H9 (cell line): ENCODE data around the gene GNAI2. TPM values are rescaled to one million over a fixed set of nuclear protein-coding genes. Genes with fewer than 3 reads are reported as not detected.

Experiments used
- DNase-seq: peaks from one replicate; pipeline ENCODE4 v3.0.0-alpha.2; 2017
- H2AFZ ChIP-seq: one replicate; pipeline ENCODE4 v1.6.1; 2013; ENCODE audit warnings: mild to moderate bottlenecking, low read length, control low read depth, moderate library complexity
- H2AK5ac ChIP-seq: 2 replicates; pipeline ENCODE4 v1.6.1; 2013; ENCODE audit warnings: low read length, control low read depth, mixed read lengths; ENCODE audit not compliant: insufficient read length
- H2BK120ac ChIP-seq: one replicate; pipeline ENCODE4 v1.6.1; 2013; ENCODE audit warnings: low read depth, mild to moderate bottlenecking, low read length, control low read depth, inconsistent platforms; ENCODE audit not compliant: poor library complexity, severe bottlenecking
- H2BK12ac ChIP-seq: 2 replicates; pipeline ENCODE4 v1.6.1; 2013; ENCODE audit warnings: low read length, control low read depth, mixed read lengths, low read depth; ENCODE audit not compliant: insufficient read length
- H2BK15ac ChIP-seq: 2 replicates; pipeline ENCODE4 v1.6.1; 2013; ENCODE audit warnings: low read depth, low read length, control low read depth
- H2BK20ac ChIP-seq: one replicate; pipeline ENCODE4 v1.6.1; 2013; ENCODE audit warnings: low read depth, mild to moderate bottlenecking, low read length, control low read depth, inconsistent platforms; ENCODE audit not compliant: poor library complexity, severe bottlenecking
- H2BK5ac ChIP-seq: 2 replicates; pipeline ENCODE4 v1.6.1; 2013; ENCODE audit warnings: low read length, control low read depth, mixed read lengths; ENCODE audit not compliant: insufficient read length
- H3K14ac ChIP-seq: 2 replicates; pipeline ENCODE4 v1.6.1; 2013; ENCODE audit warnings: low read length, control low read depth; ENCODE audit not compliant: insufficient read depth
- H3K18ac ChIP-seq: 2 replicates; pipeline ENCODE4 v1.6.1; 2013; ENCODE audit warnings: low read depth, mild to moderate bottlenecking, mixed read lengths, low read length, control low read depth; ENCODE audit not compliant: insufficient read length
- H3K23ac ChIP-seq: 2 replicates; pipeline ENCODE4 v1.6.1; 2013; ENCODE audit warnings: low read length, control low read depth, mixed read lengths, low read depth; ENCODE audit not compliant: insufficient read length
- H3K23me2 ChIP-seq: 2 replicates; pipeline ENCODE4 v1.6.1; 2013; ENCODE audit warnings: low read depth, mild to moderate bottlenecking, mixed read lengths, low read length, control low read depth; ENCODE audit not compliant: insufficient read length, poor library complexity, severe bottlenecking
- H3K27ac ChIP-seq: 2 replicates; pipeline ENCODE4 v1.5.1; 2013; ENCODE audit warnings: low read length, control low read depth, mixed read lengths, low read depth; ENCODE audit not compliant: insufficient read length
- H3K27me3 ChIP-seq: 2 replicates; pipeline ENCODE4 v1.6.1; 2013; ENCODE audit warnings: low read length, control low read depth, inconsistent platforms; ENCODE audit not compliant: insufficient read depth
- H3K4ac ChIP-seq: 2 replicates; pipeline ENCODE4 v1.6.1; 2013; ENCODE audit warnings: low read depth, mild to moderate bottlenecking, control low read depth, inconsistent platforms, low read length, moderate library complexity
- H3K4me1 ChIP-seq: 2 replicates; pipeline ENCODE4 v1.6.1; 2013; ENCODE audit warnings: low read length, control low read depth, inconsistent platforms; ENCODE audit not compliant: insufficient read depth
- H3K4me2 ChIP-seq: 2 replicates; pipeline ENCODE4 v1.6.1; 2013; ENCODE audit warnings: low read length, control low read depth, mixed read lengths; ENCODE audit not compliant: insufficient read length, insufficient read depth
- H3K56ac ChIP-seq: 2 replicates; pipeline ENCODE4 v1.6.1; 2013; ENCODE audit warnings: low read depth, mild to moderate bottlenecking, mixed read lengths, low read length, control low read depth; ENCODE audit not compliant: insufficient read length
- H3K79me1 ChIP-seq: 2 replicates; pipeline ENCODE4 v1.6.1; 2013; ENCODE audit warnings: low read depth, mild to moderate bottlenecking, moderate library complexity, low read length, control low read depth, inconsistent platforms; ENCODE audit not compliant: insufficient read depth, poor library complexity, severe bottlenecking
- H3K79me2 ChIP-seq: 2 replicates; pipeline ENCODE4 v1.6.1; 2013; ENCODE audit warnings: low read length, control low read depth, inconsistent platforms; ENCODE audit not compliant: insufficient read depth
- H3K9ac ChIP-seq: 2 replicates; pipeline ENCODE4 v1.6.1; 2013; ENCODE audit warnings: low read length, control low read depth, mixed read lengths; ENCODE audit not compliant: insufficient read length; ENCODE audit errors: extremely low read depth
- H3K9me3 ChIP-seq: one replicate; pipeline ENCODE4 v1.6.1; 2013; ENCODE audit warnings: low read depth, low read length, inconsistent platforms; ENCODE audit not compliant: control insufficient read depth
- H3T11ph ChIP-seq: one replicate; pipeline ENCODE4 v1.6.1; 2013; ENCODE audit warnings: mild to moderate bottlenecking, low read length, control low read depth, inconsistent platforms
- H4K20me1 ChIP-seq: one replicate; pipeline ENCODE4 v1.6.1; 2013; ENCODE audit not compliant: control insufficient read depth, insufficient read length, insufficient read depth
- H4K5ac ChIP-seq: 2 replicates; pipeline ENCODE4 v1.6.1; 2013; ENCODE audit warnings: low read depth, mild to moderate bottlenecking, mixed read lengths, low read length, control low read depth; ENCODE audit not compliant: insufficient read length
- H4K8ac ChIP-seq: replicated peaks from 2 replicates; pipeline ENCODE4 v1.6.1; 2013; ENCODE audit warnings: low read length, control low read depth, mixed read lengths, low read depth; ENCODE audit not compliant: insufficient read length
- H4K91ac ChIP-seq: 2 replicates; pipeline ENCODE4 v1.6.1; 2013; ENCODE audit warnings: low read depth, mild to moderate bottlenecking, moderate library complexity, mixed read lengths, low read length, control low read depth; ENCODE audit not compliant: insufficient read length
- H3K27ac Mint-ChIP-seq, 3 experiments: 2 replicates in 2 of 3; 3 replicates in 1 of 3; pipeline ENCODE4 v1.8.0; 2020 to 2021; ENCODE audit warnings: mixed read lengths in 3 of 3, mild to moderate bottlenecking in 1 of 3, moderate library complexity in 1 of 3
- H3K27me3 Mint-ChIP-seq: 2 replicates; pipeline ENCODE4 v1.8.0; 2021; ENCODE audit warnings: low read depth, mild to moderate bottlenecking, moderate library complexity, mixed read lengths
- H3K36me3 Mint-ChIP-seq, 3 experiments: 2 replicates in 2 of 3; 3 replicates in 1 of 3; pipeline ENCODE4 v1.8.0; 2020 to 2021; ENCODE audit warnings: low read depth in 3 of 3, mixed read lengths in 3 of 3; ENCODE audit not compliant: insufficient read depth in 1 of 3
- H3K4me1 Mint-ChIP-seq, 2 experiments: 2 replicates each; pipeline ENCODE4 v1.8.0; 2020; ENCODE audit warnings: mixed read lengths in 2 of 2
- H3K4me3 Mint-ChIP-seq, 2 experiments: 2 replicates in 1 of 2; 3 replicates in 1 of 2; pipeline ENCODE4 v1.8.0; 2020 to 2021; ENCODE audit warnings: mild to moderate bottlenecking in 2 of 2, mixed read lengths in 2 of 2, moderate library complexity in 1 of 2
- H3K9me3 Mint-ChIP-seq, 2 experiments: 2 replicates in 1 of 2; 3 replicates in 1 of 2; pipeline ENCODE4 v1.8.0; 2020; ENCODE audit warnings: mild to moderate bottlenecking in 2 of 2, mixed read lengths in 2 of 2, moderate library complexity in 1 of 2
- CTCF ChIP-seq: fragments of 200-600 bp; sonication (generic); conservative IDR thresholded peaks from 3 replicates; pipeline ENCODE4 v1.8.0; 2021; ENCODE audit warnings: antibody characterized with exemption, mild to moderate bottlenecking
- WGBS: extraction: QIAGEN DNeasy Blood & Tissue Kit; methylation state at CpG from one replicate; pipeline ENCODE4 v1.1.7; 2013; ENCODE audit warnings: missing lambda C conversion rate, low lambda C conversion rate, mixed read lengths; ENCODE audit not compliant: insufficient read length; ENCODE audit errors: extremely low coverage; 5-methylcytosine and 5-hydroxymethylcytosine counted together
- total RNA-seq: library from RNA; stranded (reverse); gene quantifications from 2 replicates; pipeline ENCODE4 v1.2.1, GENCODE V29; 2021

The GNAI2 gene
- total RNA-seq, 1 experiment from 2014 or later: 218 TPM

GRCh38 chr3:50293079-50293801, 57.2 kb downstream of the GNAI2 start:
- H3K23ac ChIP-seq: no peak overlapping the region
- H4K5ac ChIP-seq: no peak overlapping the region
- H2BK20ac ChIP-seq: no peak overlapping the region
- peaks cover 3% of the 10 kb centered on the region; the same call in 1 of the 2 replicates for H3K79me2 ChIP-seq
- H3K27ac ChIP-seq: no peak overlapping the region
- H2BK120ac ChIP-seq: no peak overlapping the region
- H3K56ac ChIP-seq: no peak overlapping the region
- H3T11ph ChIP-seq: no peak overlapping the region
- H3K23me2 ChIP-seq: peaks cover 5% of the 10 kb centered on the region
- no CpG with 5 or more reads among the region's 12 CpGs for WGBS
- no peaks in the 10 kb centered on the region for H3K4me1 ChIP-seq
- H3K4me1 Mint-ChIP-seq: peaks cover 14% of the 10 kb centered on the region in 2 experiments
- no peak overlapping the region for H4K8ac ChIP-seq
- H3K36me3 Mint-ChIP-seq: peaks cover 23 to 36% (median 28%) of the 10 kb centered on the region in 3 experiments; a peak in 6 of 7 replicates
- H2BK5ac ChIP-seq: no peak overlapping the region
- no peak overlapping the region for H3K18ac ChIP-seq
- no peaks in the 10 kb centered on the region for H3K27me3 Mint-ChIP-seq
- no peaks in the 10 kb centered on the region; a peak in 1 of 5 replicates for H3K9me3 Mint-ChIP-seq
- H2BK12ac ChIP-seq: no peak overlapping the region
- peak overlapping the region; percentile 87 to 99 (median 96); a peak in 5 of 7 replicates for H3K27ac Mint-ChIP-seq
- H2AFZ ChIP-seq: no peak overlapping the region
- H3K9ac ChIP-seq: no peak overlapping the region
- no peaks in the 10 kb centered on the region for H3K79me1 ChIP-seq
- no peaks in the 10 kb centered on the region for H4K20me1 ChIP-seq
- no peak overlapping the region for H2BK15ac ChIP-seq
- H3K4me3 Mint-ChIP-seq: peak overlapping the region; percentile 82 to 87; a peak in 2 of 5 replicates
- no peak overlapping the region for H2AK5ac ChIP-seq
- no peaks in the 10 kb centered on the region for H3K9me3 ChIP-seq
- H3K27me3 ChIP-seq: no peaks in the 10 kb centered on the region
- no peak overlapping the region for H3K14ac ChIP-seq
- H3K4me2 ChIP-seq: no peak overlapping the region
- H3K4ac ChIP-seq: no peak overlapping the region
- H4K91ac ChIP-seq: no peak overlapping the region
- no peak for DNase-seq
- no peak for TF ChIP-seq CTCF
